ENCODE data around the gene TAF13. TPM values are rescaled to one million over a fixed set of nuclear protein-coding genes. Genes with fewer than 3 reads are reported as not detected.
A peak's percentile ranks its signal among the peaks of the same experiment; 100 is the strongest.

The TAF13 gene
- total and polyA plus RNA-seq, 2 experiments from 2014 or later: 93.2 to 197 TPM

DNA sequence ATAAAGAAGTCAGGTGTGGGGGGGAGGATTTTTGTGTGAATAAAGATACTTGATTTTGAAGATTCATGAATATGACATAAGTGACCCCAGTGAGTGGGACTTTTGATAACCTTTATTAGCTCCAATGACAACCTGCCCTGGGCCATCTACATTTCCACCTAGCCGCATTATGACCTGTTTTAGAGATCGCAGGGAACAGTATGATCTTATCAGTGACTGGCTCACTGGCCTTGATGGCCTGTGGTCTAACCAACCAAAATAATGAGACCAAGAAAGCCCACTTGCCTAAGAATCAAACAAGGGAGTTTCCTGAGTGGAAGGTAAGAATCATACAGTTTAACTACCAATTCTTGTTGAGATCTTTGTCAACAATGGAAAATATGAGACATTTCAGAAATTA lies 39.9 kb upstream of the TAF13 start:
- in situ Hi-C loops (cut with MboI): no loop called here
- WGBS, 2 experiments (ENCODE audit: low coverage in 1 of 2, low lambda C conversion rate in 2 of 2, missing lambda C conversion rate in 2 of 2): 98 to 100% methylated on average over 2 of the region's 2 CpGs
- Histone ChIP-seq H3K36me3 (ENCODE audit: low read depth) (no peaks in the 10 kb centered on the region), H3K4me3 (no peak overlapping the region), H3K4me2 (ENCODE audit: unreplicated experiment) (no peak overlapping the region), H3F3A (ENCODE audit: insufficient read depth) (no peaks in the 10 kb centered on the region), H2AFZ (no peak overlapping the region), H3K9me2 (ENCODE audit: insufficient read depth) (no peaks in the 10 kb centered on the region), H3K79me2 (ENCODE audit: insufficient read depth) (no peaks in the 10 kb centered on the region), H4K20me1 (ENCODE audit: insufficient read depth) (no peaks in the 10 kb centered on the region), H3K27me3 (replicated peaks; ENCODE audit: insufficient read depth) (no peaks in the 10 kb centered on the region), H3K9ac (no peak overlapping the region), H3K4me1 (ENCODE audit: insufficient read depth) (peaks cover 4% of the 10 kb centered on the region; the same call in 1 of the 2 replicates), H3K9me3 (ENCODE audit: low read depth) (no peaks in the 10 kb centered on the region), H3K27ac (no peak overlapping the region)
- TF ChIP-seq EZH2 (IDR thresholded peaks at IDR 0.05; ENCODE audit: insufficient read depth, poor library complexity, severe bottlenecking) (no peak), EZH2phosphoT487 (IDR thresholded peaks at IDR 0.05; ENCODE audit: insufficient read depth, low read depth) (no peak)
- no peak for DNase-seq

DNA sequence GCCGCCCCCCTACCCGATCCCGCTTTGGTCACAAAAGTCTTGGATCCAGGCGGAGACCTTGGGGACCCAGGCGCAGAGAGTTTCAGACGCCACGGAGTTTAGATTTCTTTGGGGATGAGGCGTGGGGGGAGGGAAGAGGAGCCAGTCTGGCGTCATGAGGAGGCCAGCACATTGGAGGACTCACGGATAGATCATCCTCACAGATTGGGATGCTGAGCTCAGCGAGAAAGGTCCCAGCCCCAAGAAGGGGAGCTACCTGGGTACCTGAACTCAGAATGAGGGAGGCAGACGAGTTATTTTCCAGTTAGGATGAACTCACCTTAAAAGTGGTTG lies 38.5 kb upstream of the TAF13 start:
- in situ Hi-C loops (cut with MboI): no loop called here
- H3F3A ChIP-seq (ENCODE audit: insufficient read depth): no peaks in the 10 kb centered on the region
- no peaks in the 10 kb centered on the region for H3K36me3 ChIP-seq (ENCODE audit: low read depth)
- peak overlapping the region; percentile 91 for H3K4me2 ChIP-seq (ENCODE audit: unreplicated experiment)
- peak; percentile 47 for DNase-seq
- H3K27ac ChIP-seq: no peak overlapping the region
- H4K20me1 ChIP-seq (ENCODE audit: insufficient read depth): no peaks in the 10 kb centered on the region
- peaks cover 4% of the 10 kb centered on the region; the same call in 1 of the 2 replicates for H3K4me1 ChIP-seq (ENCODE audit: insufficient read depth)
- H3K9ac ChIP-seq: no peak overlapping the region
- no peaks in the 10 kb centered on the region for H3K9me3 ChIP-seq (ENCODE audit: low read depth)
- H3K79me2 ChIP-seq (ENCODE audit: insufficient read depth): no peaks in the 10 kb centered on the region
- peak overlapping the region; percentile 62 for H3K4me3 ChIP-seq
- TF ChIP-seq EZH2phosphoT487 (IDR thresholded peaks at IDR 0.05; ENCODE audit: insufficient read depth, low read depth) (no peak), EZH2 (IDR thresholded peaks at IDR 0.05; ENCODE audit: insufficient read depth, poor library complexity, severe bottlenecking) (no peak)
- WGBS, 2 experiments (ENCODE audit: low coverage in 1 of 2, low lambda C conversion rate in 2 of 2, missing lambda C conversion rate in 2 of 2): 7 to 9% methylated on average over 11 to 12 of the region's 12 CpGs
- peak overlapping the region; percentile 80 for H2AFZ ChIP-seq
- no peaks in the 10 kb centered on the region for H3K27me3 ChIP-seq (replicated peaks; ENCODE audit: insufficient read depth)
- no peaks in the 10 kb centered on the region for H3K9me2 ChIP-seq (ENCODE audit: insufficient read depth)

DNA sequence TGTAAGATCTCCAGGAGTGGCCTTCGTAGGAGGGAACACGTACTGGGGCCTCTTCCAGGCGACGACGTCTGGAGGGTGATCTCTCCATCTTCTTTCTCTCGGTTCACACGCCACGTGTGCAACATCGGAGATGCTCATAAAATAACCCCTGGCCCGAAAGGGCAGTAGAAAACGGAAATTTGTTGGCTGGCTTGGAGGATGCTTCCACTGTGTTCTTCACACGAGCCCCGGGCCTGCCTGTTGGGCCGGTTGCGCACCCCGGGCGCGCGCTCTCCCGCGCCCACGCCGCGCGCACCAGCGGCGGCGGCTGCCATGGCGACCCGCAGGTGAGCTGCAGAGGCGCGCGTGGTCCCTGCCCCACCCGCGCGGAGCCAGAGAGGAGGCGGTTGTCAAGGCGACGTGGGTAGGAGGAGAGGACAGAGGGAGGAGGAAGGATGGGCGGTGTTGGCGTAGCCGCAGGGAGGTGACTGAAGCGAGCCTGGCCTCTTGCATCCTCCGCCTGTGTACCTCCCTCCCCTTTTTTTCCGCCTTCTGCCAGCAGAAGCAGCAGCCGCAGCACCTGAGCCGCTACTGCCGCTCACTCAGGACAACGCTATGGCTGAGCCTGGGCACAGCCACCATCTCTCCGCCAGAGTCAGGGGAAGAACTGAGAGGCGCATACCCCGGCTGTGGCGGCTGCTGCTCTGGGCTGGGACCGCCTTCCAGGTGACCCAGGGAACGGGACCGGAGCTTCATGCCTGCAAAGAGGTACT lies 38.0 kb upstream of the TAF13 start, which contains the start of gene ELAPOR1:
TSS of gene ELAPOR1 (plus strand) at position 526 of the 752 bp plus-strand sequence. CDS start at position 595, 69 bp downstream.
- H3K9ac ChIP-seq: peak within 1 kb of the TSS; percentile 80
- no peaks in the 10 kb centered on the region for H3K9me3 ChIP-seq (ENCODE audit: low read depth)
- in situ Hi-C loops (cut with MboI): no loop called here
- WGBS, 2 experiments (ENCODE audit: low coverage in 1 of 2, low lambda C conversion rate in 2 of 2, missing lambda C conversion rate in 2 of 2): 3 to 4% methylated on average over 53 to 56 of the region's 56 CpGs
- DNase-seq: peak; percentile 65
- no peaks in the 10 kb centered on the region for H3K27me3 ChIP-seq (replicated peaks; ENCODE audit: insufficient read depth)
- H3K79me2 ChIP-seq (ENCODE audit: insufficient read depth): no peaks in the 10 kb centered on the region
- H3K9me2 ChIP-seq (ENCODE audit: insufficient read depth): no peaks in the 10 kb centered on the region
- no peaks in the 10 kb centered on the region for H4K20me1 ChIP-seq (ENCODE audit: insufficient read depth)
- no peaks in the 10 kb centered on the region for H3F3A ChIP-seq (ENCODE audit: insufficient read depth)
- H3K4me1 ChIP-seq (ENCODE audit: insufficient read depth): peaks cover 4% of the 10 kb centered on the region; the same call in 1 of the 2 replicates
- H3K27ac ChIP-seq: no peak within 1 kb of the TSS
- H3K36me3 ChIP-seq (ENCODE audit: low read depth): no peaks in the 10 kb centered on the region
- H3K4me3 ChIP-seq: peak within 1 kb of the TSS; percentile 62
- H3K4me2 ChIP-seq (ENCODE audit: unreplicated experiment): peak within 1 kb of the TSS; percentile 91
- TF ChIP-seq EZH2 (IDR thresholded peaks at IDR 0.05; ENCODE audit: insufficient read depth, poor library complexity, severe bottlenecking) (no peak), EZH2phosphoT487 (IDR thresholded peaks at IDR 0.05; ENCODE audit: insufficient read depth, low read depth) (no peak)
- H2AFZ ChIP-seq: peak within 1 kb of the TSS; percentile 80

DNA sequence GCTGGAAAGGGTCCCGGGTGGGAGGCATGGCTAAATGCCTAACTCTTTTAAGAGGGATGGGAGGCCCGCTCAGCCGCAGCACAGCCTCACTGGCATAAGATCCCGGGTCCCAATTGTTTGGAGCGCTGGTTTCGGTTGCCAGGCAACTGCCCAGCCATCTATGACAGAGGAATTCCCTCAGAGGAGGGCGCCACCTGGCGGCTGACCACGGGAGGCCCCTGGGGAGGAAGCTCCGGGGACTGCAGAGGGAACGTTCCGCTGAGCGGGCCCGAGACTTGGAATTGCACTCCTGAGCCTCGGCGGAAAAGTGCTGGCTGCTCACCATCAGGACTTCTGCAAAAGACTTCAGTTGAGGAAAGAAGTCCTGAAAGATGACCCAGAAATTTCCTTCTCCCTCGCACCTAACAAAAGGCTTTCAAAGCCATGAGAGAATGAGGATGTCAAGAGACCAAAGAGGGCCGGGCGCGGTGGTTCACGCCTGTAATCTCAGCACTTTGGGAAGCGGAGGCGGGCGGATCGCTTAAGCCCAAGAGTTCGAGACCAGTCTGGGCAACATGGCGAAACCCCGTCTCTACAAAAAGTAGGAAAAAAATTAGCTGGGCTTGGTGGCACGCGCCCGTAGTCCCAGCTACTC lies 37.0 kb upstream of the TAF13 start:
- H4K20me1 ChIP-seq (ENCODE audit: insufficient read depth): no peaks in the 10 kb centered on the region
- H3K4me2 ChIP-seq (ENCODE audit: unreplicated experiment): peak overlapping the region; percentile 91
- no peaks in the 10 kb centered on the region for H3K9me2 ChIP-seq (ENCODE audit: insufficient read depth)
- in situ Hi-C loops (cut with MboI): no loop called here
- no peaks in the 10 kb centered on the region for H3F3A ChIP-seq (ENCODE audit: insufficient read depth)
- H3K27ac ChIP-seq: peak overlapping the region; percentile 43
- DNase-seq: peak; percentile 93
- peaks cover 4% of the 10 kb centered on the region; the same call in 1 of the 2 replicates for H3K4me1 ChIP-seq (ENCODE audit: insufficient read depth)
- no peaks in the 10 kb centered on the region for H3K27me3 ChIP-seq (replicated peaks; ENCODE audit: insufficient read depth)
- WGBS, 2 experiments (ENCODE audit: low coverage in 1 of 2, low lambda C conversion rate in 2 of 2, missing lambda C conversion rate in 2 of 2): 6 to 7% methylated on average over 31 of the region's 31 CpGs
- H3K9me3 ChIP-seq (ENCODE audit: low read depth): no peaks in the 10 kb centered on the region
- H3K9ac ChIP-seq: peak overlapping the region; percentile 80
- TF ChIP-seq EZH2 (IDR thresholded peaks at IDR 0.05; ENCODE audit: insufficient read depth, poor library complexity, severe bottlenecking) (no peak), EZH2phosphoT487 (IDR thresholded peaks at IDR 0.05; ENCODE audit: insufficient read depth, low read depth) (no peak)
- peak overlapping the region; percentile 80 for H2AFZ ChIP-seq
- H3K79me2 ChIP-seq (ENCODE audit: insufficient read depth): no peaks in the 10 kb centered on the region
- H3K36me3 ChIP-seq (ENCODE audit: low read depth): no peaks in the 10 kb centered on the region
- peak overlapping the region; percentile 62 for H3K4me3 ChIP-seq
